Esophagus muscularis mucosa (tissue), 4 donors: ENCODE results near the gene CCL24. TPM values are rescaled to one million over a fixed set of nuclear protein-coding genes. Genes with fewer than 3 reads are reported as not detected.

ENCODE experiments used
- DNase-seq: peaks from one replicate; pipeline ENCODE4 v3.0.0-alpha.2; 2017; ENCODE audit errors: extremely low spot score
- H3K27ac ChIP-seq, 4 donors: fragments of 200-600 bp; sonication (generic); replicated peaks in 1 of 4; 1 replicate in 3 of 4; 2 replicates in 1 of 4; pipeline ENCODE4 v1.5.1; 2016 to 2019; ENCODE audit warnings: mild to moderate bottlenecking in 1 of 4
- H3K27me3 ChIP-seq, 4 donors: fragments of 200-600 bp; sonication (generic); one replicate each; pipeline versions ENCODE4 v1.5.1 to v1.6.0; 2016 to 2019
- H3K36me3 ChIP-seq, 4 donors: fragments of 200-600 bp; sonication (generic); one replicate each; pipeline ENCODE4 v1.5.1; 2016 to 2019
- H3K4me1 ChIP-seq, 4 donors: fragments of 200-600 bp; sonication (generic); one replicate each; pipeline ENCODE4 v1.5.1; 2016 to 2019
- H3K4me3 ChIP-seq, 4 donors: fragments of 200-600 bp; sonication (generic); 1 replicate in 2 of 4; 2 replicates in 2 of 4; pipeline ENCODE4 v1.5.1; 2016 to 2019; ENCODE audit warnings: mild to moderate bottlenecking in 4 of 4, moderate library complexity in 1 of 4
- H3K9me3 ChIP-seq, 4 donors: fragments of 200-600 bp; sonication (generic); 1 replicate in 3 of 4; 2 replicates in 1 of 4; pipeline ENCODE4 v1.5.1; 2016 to 2019
- EP300 ChIP-seq: sonication (generic); formaldehyde crosslinking; IDR thresholded peaks from one replicate; pipeline ENCODE4 v1.6.1; 2017; ENCODE audit warnings: antibody characterized with exemption
- POLR2A ChIP-seq: fragments of 450-650 bp; IDR thresholded peaks from one replicate; pipeline ENCODE4 v1.6.1; 2017; ENCODE audit warnings: antibody characterized with exemption, moderate library complexity, mild to moderate bottlenecking, low read depth
- POLR2AphosphoS5 ChIP-seq, 2 donors: sonication (generic); formaldehyde crosslinking; IDR thresholded peaks; one replicate each; pipeline ENCODE4 v1.6.1; 2017; ENCODE audit warnings: antibody characterized with exemption in 2 of 2
- WGBS: methylation state at CpG from one replicate; pipeline ENCODE4 v1.1.5; 2018; 5-methylcytosine and 5-hydroxymethylcytosine counted together
- intact Hi-C: fragments of 100-400 bp; cut with DNase I; formaldehyde crosslinking; loops from one replicate; pipeline ENCODE4 v1.15.1; 2023
- total RNA-seq, 4 donors: library from RNA; depleted of rRNA; stranded (reverse); fragments of >200 nt; gene quantifications; one replicate each; pipeline versions ENCODE4 v1.1.0 to v1.2.1, GENCODE V29; 2016
- TF ChIP-seq, protein P1 (sequence below), 3 experiments: fragments of 200-600 bp in 2 of 3; fragments of 450-650 bp in 1 of 3; sonication (generic) in 2 of 3; IDR thresholded peaks; one replicate each; pipeline ENCODE4 v1.5.1; 2017 to 2019; ENCODE audit warnings: antibody characterized with exemption in 3 of 3, mild to moderate bottlenecking in 2 of 3, moderate library complexity in 1 of 3

Gene CCL24
- total RNA-seq, 4 donors from 2014 or later: 0.99 TPM; not detected in 3

DNA sequence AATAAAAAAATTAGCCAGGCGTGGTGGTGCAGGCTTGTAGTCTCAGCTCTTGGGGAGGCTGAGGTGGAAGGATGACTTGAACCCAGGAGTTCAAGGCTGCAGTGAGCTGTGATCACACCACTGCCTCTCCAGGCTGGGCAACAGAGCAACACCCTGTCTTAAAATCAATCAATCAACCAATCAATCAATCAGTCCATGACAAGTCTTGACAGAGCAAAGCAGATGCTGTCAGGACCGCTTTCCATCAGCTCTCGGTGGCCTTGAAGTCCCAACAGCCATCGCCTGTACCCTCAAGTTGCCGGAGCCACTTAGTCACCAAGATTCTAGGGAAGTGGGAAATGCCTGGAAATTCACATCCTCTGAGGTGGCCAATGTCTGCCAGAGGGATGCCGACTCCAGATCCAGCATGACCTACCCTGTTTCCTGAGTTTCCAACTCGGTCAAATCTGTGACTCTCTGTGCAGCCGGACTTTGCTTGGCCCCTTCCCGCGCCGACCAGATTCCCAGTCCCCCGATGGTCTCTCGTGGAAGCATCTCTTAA is 871 bp upstream of the CCL24 start:
- DNase-seq: no peak
- TF ChIP-seq, protein P1, sequence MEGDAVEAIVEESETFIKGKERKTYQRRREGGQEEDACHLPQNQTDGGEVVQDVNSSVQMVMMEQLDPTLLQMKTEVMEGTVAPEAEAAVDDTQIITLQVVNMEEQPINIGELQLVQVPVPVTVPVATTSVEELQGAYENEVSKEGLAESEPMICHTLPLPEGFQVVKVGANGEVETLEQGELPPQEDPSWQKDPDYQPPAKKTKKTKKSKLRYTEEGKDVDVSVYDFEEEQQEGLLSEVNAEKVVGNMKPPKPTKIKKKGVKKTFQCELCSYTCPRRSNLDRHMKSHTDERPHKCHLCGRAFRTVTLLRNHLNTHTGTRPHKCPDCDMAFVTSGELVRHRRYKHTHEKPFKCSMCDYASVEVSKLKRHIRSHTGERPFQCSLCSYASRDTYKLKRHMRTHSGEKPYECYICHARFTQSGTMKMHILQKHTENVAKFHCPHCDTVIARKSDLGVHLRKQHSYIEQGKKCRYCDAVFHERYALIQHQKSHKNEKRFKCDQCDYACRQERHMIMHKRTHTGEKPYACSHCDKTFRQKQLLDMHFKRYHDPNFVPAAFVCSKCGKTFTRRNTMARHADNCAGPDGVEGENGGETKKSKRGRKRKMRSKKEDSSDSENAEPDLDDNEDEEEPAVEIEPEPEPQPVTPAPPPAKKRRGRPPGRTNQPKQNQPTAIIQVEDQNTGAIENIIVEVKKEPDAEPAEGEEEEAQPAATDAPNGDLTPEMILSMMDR (IDR thresholded peaks at IDR 0.05): no peak
- no peak for TF ChIP-seq POLR2AphosphoS5 (IDR thresholded peaks at IDR 0.05)
- TF ChIP-seq POLR2A: no peak
- Histone ChIP-seq H3K36me3 (no peaks in the 10 kb centered on the region), H3K4me3 (no peak overlapping the region), H3K27ac (no peak overlapping the region), H3K9me3 (no peaks in the 10 kb centered on the region), H3K27me3 (peaks cover 0 to 10% (median 0%) of the 10 kb centered on the region in 4 donors), H3K4me1 (no peaks in the 10 kb centered on the region)
- intact Hi-C loops: no loop called here
- WGBS: 71% methylated on average over 11 of the region's 13 CpGs

DNA sequence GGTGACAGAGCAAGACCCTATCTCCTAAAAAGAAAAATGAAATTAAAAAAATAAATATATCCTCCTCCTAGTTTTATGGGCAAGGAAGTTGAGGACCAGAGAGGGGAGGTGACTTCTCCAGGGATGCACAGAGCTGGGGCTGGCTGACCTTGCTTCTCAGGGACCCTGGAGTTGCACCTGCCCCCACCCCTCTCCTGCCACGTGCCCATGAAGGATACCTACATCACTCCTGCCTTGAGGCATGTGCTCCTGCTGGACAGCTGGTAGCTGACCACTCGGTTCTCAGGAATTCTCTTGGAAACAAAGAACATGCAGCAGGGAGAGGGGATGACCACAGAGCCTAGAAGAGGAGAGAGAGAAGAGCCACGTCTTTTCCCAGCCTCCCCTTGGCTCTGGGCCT is 522 bp downstream of the CCL24 start:
- peaks cover 0 to 10% (median 0%) of the 10 kb centered on the region in 4 donors for H3K27me3 ChIP-seq
- no peak for DNase-seq
- peaks cover 0 to 3% (median under 1%) of the 10 kb centered on the region in 4 donors for H3K9me3 ChIP-seq
- TF ChIP-seq POLR2A (no peak), EP300 (no peak), POLR2AphosphoS5 (IDR thresholded peaks at IDR 0.05) (no peak)
- TF ChIP-seq, protein P1 (IDR thresholded peaks at IDR 0.05): no peak
- 40% methylated on average over 3 of the region's 3 CpGs for WGBS
- no peaks in the 10 kb centered on the region for H3K36me3 ChIP-seq
- intact Hi-C loops: no loop called here
- H3K4me1 ChIP-seq: no peaks in the 10 kb centered on the region
- no peak overlapping the region for H3K27ac ChIP-seq
- H3K4me3 ChIP-seq: no peak overlapping the region

DNA sequence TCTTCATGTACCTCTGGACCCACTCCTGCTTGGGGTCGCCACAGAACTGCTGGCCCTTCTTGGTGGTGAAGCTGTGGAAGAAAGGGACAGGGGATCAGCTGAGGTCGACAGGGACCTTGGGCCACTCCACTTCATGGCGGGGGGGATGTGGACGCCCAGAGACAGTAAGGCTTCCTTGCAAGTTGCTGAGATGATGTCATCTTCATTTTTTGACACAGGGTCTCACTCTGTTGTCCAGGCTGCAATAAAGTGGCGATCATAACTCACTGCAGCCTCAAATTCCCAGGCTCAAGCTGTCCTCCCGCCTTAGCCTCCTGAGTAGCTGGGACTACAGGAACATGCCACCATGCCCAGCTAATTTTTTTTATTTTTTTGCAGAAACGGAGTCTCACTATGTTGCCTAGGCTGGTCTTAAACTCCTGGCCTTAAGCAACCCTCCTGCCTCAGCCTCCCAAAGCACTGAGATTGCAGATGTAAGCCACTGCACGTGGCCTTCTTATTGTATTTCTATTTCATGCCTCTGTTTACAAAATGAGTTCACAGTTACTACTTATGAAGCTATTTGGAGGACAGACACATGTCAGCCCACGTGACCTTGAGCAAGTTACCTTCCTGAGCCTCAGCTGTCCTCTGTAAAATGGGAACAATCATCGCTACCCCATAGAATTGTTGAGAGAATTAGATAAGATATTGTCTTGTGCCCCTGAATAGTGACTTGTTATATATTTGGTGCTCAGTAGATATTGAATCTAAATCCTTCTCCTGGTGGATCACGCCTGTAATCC is 1.5 kb downstream of the CCL24 start:
- no peak overlapping the region for H3K27ac ChIP-seq
- peaks cover 0 to 13% (median 5%) of the 10 kb centered on the region in 4 donors for H3K9me3 ChIP-seq
- DNase-seq: no peak
- intact Hi-C loops: no loop called here
- H3K36me3 ChIP-seq: no peaks in the 10 kb centered on the region
- H3K4me1 ChIP-seq: no peaks in the 10 kb centered on the region
- H3K4me3 ChIP-seq: no peak overlapping the region
- WGBS: 82% methylated on average over 11 of the region's 11 CpGs
- peaks cover 0 to 8% (median 0%) of the 10 kb centered on the region in 4 donors for H3K27me3 ChIP-seq
- TF ChIP-seq POLR2AphosphoS5 (IDR thresholded peaks at IDR 0.05) (no peak), POLR2A (no peak), EP300 (no peak)
- TF ChIP-seq, protein P1 (IDR thresholded peaks at IDR 0.05): no peak

DNA sequence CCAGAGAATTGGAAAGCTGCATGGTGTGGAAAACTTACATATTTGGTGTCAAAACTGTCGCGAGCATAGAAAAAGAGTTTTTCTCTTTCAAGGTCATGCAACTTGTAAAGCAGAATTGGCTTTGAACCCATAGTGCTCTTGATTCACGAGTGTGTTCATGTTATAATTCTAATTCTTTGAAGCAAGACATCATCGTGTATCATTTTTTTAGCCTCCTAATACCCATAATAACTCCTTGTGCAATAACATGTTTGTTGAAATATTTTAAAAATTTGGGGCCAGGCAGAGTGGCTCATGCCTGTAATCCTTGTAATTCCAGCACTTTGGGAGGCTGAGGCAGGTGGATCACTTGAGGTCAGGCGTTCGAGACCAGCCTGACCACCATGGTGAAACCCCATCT is 4.2 kb downstream of the CCL24 start:
- peaks cover 0 to 25% (median 10%) of the 10 kb centered on the region in 4 donors for H3K9me3 ChIP-seq
- H3K4me1 ChIP-seq: no peaks in the 10 kb centered on the region
- no peak for DNase-seq
- intact Hi-C loops: no loop called here
- WGBS: 79% methylated on average over 6 of the region's 6 CpGs
- peaks cover 0 to under 1% (median 0%) of the 10 kb centered on the region in 4 donors for H3K27me3 ChIP-seq
- no peak overlapping the region for H3K27ac ChIP-seq
- H3K4me3 ChIP-seq: no peak overlapping the region
- H3K36me3 ChIP-seq: no peaks in the 10 kb centered on the region
- TF ChIP-seq EP300: no peak

DNA sequence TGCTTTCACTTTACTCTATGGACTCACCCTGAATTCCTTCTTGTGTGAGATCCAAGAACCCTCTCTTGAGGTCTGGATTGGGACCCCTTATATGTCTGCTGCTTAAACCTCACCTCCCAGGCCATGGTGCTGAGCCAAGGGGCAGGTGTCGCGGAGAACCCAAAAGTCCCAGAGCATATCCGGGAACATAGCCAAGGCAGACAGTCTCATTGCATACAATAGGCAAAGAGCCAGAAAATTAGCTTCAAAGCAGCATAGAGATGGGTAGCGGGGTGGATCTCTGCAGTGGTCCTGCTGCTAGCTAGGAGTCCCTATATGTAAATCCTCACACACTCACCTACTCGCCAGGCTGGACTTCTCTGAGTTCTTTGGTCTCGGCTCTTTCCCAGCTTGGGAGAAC is 5.5 kb downstream of the CCL24 start:
- Histone ChIP-seq H3K4me1 (no peaks in the 10 kb centered on the region), H3K36me3 (no peaks in the 10 kb centered on the region), H3K4me3 (no peak overlapping the region), H3K9me3 (peaks cover 0 to 25% (median 10%) of the 10 kb centered on the region in 4 donors), H3K27ac (no peak overlapping the region), H3K27me3 (no peaks in the 10 kb centered on the region)
- TF ChIP-seq POLR2A (no peak), POLR2AphosphoS5 (IDR thresholded peaks at IDR 0.05) (no peak), EP300 (no peak)
- TF ChIP-seq, protein P1 (IDR thresholded peaks at IDR 0.05): no peak
- WGBS: 52% methylated on average over 6 of the region's 6 CpGs
- intact Hi-C loops: no loop called here
- DNase-seq: no peak
